PFSK-1 (cell line): ENCODE results near the gene MYO7A.

Experiments
- FOXP2 ChIP-seq: optimal IDR thresholded peaks from 2 replicates; pipeline ENCODE3; 2011; ENCODE audit warnings: borderline replicate concordance, control low read depth, inconsistent platforms; ENCODE audit not compliant: insufficient read depth; ENCODE audit errors: extremely low read length, extremely low read depth
- POLR2AphosphoS5 ChIP-seq: IDR thresholded peaks from 2 replicates; pipeline ENCODE4 v1.6.1; 2012; ENCODE audit warnings: low read depth, mild to moderate bottlenecking, control low read depth, low read length, moderate library complexity
- SIN3A ChIP-seq: IDR thresholded peaks from 2 replicates; pipeline ENCODE4 v1.6.1; 2012; ENCODE audit warnings: mild to moderate bottlenecking, low read length, moderate library complexity, borderline replicate concordance; ENCODE audit not compliant: insufficient read depth
- TAF1 ChIP-seq: IDR thresholded peaks from 2 replicates; pipeline ENCODE4 v1.6.1; 2012; ENCODE audit warnings: low read length, control low read depth, borderline replicate concordance; ENCODE audit not compliant: insufficient read depth
- TF ChIP-seq, protein P1 (sequence below), 2 experiments: IDR thresholded peaks; 2 replicates each; pipeline versions ENCODE4 v1.6.1 to v1.8.0; 2011 to 2012; ENCODE audit warnings: low read depth in 2 of 2, low read length in 2 of 2, control low read depth in 1 of 2, inconsistent platforms in 1 of 2, mild to moderate bottlenecking in 1 of 2, moderate library complexity in 1 of 2; ENCODE audit not compliant: insufficient read depth in 1 of 2

MYO7A gene

DNA sequence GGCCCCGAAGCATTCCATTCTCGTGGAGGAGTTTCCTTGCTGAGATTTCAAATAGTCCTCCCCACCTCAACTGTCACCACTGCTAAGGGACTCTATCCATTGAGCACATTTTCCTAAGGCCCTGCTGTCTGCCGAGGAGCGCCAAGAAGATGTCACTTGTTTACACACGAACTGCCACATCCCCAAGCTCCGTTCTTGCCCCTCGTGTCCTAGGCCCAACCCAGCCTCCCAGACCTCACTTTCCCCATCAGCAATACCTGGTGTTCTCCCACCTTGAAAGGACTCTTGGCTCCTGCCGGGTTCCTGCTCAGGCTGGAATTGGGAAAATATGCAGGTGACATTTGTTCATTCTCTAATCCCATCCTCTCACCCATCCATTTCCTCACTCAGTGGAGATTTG, 4.0 kb upstream of the MYO7A start:
- TF ChIP-seq POLR2AphosphoS5 = no peak
- no peak for TF ChIP-seq FOXP2

- no peak for TF ChIP-seq TAF1
- no peak for TF ChIP-seq SIN3A
- TF ChIP-seq FOXP2 = no peak
- TF ChIP-seq POLR2AphosphoS5 = no peak
- TF ChIP-seq, protein P1, sequence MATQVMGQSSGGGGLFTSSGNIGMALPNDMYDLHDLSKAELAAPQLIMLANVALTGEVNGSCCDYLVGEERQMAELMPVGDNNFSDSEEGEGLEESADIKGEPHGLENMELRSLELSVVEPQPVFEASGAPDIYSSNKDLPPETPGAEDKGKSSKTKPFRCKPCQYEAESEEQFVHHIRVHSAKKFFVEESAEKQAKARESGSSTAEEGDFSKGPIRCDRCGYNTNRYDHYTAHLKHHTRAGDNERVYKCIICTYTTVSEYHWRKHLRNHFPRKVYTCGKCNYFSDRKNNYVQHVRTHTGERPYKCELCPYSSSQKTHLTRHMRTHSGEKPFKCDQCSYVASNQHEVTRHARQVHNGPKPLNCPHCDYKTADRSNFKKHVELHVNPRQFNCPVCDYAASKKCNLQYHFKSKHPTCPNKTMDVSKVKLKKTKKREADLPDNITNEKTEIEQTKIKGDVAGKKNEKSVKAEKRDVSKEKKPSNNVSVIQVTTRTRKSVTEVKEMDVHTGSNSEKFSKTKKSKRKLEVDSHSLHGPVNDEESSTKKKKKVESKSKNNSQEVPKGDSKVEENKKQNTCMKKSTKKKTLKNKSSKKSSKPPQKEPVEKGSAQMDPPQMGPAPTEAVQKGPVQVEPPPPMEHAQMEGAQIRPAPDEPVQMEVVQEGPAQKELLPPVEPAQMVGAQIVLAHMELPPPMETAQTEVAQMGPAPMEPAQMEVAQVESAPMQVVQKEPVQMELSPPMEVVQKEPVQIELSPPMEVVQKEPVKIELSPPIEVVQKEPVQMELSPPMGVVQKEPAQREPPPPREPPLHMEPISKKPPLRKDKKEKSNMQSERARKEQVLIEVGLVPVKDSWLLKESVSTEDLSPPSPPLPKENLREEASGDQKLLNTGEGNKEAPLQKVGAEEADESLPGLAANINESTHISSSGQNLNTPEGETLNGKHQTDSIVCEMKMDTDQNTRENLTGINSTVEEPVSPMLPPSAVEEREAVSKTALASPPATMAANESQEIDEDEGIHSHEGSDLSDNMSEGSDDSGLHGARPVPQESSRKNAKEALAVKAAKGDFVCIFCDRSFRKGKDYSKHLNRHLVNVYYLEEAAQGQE (IDR thresholded peaks at IDR 0.05; ENCODE audit: insufficient read depth in 1 of 2, low read depth in 2 of 2, low read length in 2 of 2) = no peak
Measured at GRCh38 chr11:77124488-77124887, 3.6 kb upstream of the MYO7A start.

- TF ChIP-seq POLR2AphosphoS5 (no peak), FOXP2 (no peak)
Measured at GRCh38 chr11:77125191-77125590, 2.9 kb upstream of the MYO7A start.

DNA sequence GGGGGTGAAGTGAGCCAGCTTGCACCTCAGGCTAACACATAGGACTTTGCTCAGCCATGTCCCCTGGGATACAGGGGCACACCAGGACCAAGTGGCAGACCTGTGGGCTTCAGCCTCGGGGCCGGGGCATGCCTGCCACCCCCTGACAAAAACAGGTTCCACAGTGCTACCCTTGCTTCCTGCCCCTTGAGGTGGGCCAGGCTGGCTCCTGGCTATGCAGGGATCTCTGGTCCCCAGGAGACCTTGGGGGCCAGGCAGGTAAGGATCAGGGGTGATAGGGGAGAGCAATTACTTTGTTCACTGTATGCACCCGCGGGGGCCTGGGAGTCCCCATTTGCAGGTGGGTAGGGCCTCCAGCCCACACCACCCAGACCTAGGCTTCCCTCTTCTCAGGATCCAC, 2.4 kb upstream of the MYO7A start:
- no peak for TF ChIP-seq TAF1
- no peak for TF ChIP-seq FOXP2
- TF ChIP-seq SIN3A = no peak
- no peak for TF ChIP-seq POLR2AphosphoS5
- TF ChIP-seq, protein P1 (IDR thresholded peaks at IDR 0.05; ENCODE audit: insufficient read depth in 1 of 2, low read depth in 2 of 2, low read length in 2 of 2) = no peak

DNA sequence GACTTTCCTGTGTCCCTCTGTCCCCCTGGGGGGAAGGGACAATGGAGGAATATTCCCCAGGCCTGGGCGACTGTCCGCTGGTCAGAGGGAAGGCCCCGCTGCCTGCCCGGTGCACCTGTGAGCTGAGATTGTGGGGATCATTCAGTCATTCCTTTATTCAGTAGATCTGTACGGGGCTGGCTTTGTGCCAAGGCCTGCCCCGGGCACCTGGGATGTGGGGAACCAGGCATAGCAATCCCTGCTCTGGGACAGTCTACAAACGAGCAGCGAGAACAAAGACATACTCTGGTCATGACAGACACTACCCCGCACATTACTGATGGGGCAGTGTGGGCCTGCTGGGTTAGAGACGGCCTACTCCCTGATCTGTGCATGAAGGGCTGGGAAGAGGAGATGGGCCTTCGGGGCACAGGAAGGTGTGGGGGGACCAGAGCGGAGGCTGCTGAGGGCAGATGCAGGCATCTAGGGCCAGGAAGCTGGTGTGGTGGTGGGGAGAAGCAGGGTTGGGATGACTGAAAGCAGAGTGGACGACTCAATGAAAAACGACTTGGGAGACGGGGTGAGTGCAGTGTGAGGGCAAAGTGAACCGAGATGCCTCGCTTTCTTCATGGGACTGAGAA, 1.8 kb upstream of the MYO7A start:
- TF ChIP-seq FOXP2 (no peak), TAF1 (no peak), SIN3A (no peak), POLR2AphosphoS5 (no peak)
- TF ChIP-seq, protein P1 (IDR thresholded peaks at IDR 0.05; ENCODE audit: insufficient read depth in 1 of 2, low read depth in 2 of 2, low read length in 2 of 2) = no peak

DNA sequence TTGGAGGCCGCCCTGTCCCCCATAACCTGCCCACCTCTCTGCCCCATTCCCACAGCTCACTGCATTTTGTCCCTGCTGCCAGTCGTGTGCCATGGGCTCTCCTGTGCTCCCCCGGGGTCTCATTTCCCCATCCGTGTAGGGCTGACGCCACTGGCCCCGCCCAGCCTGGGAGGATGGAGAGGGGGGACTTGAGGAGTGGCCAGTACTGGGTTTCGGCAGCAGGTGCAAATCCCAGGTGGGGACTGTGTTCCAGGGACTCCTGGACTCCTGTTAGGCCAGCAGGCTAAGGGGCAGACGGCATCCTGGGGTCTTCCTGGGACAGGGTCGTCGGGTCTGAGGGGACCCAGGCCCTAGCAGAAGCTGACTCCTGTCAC, 1.2 kb upstream of the MYO7A start:
- TF ChIP-seq FOXP2 = no peak
- TF ChIP-seq TAF1 = no peak
- no peak for TF ChIP-seq SIN3A
- TF ChIP-seq, protein P1 (IDR thresholded peaks at IDR 0.05; ENCODE audit: insufficient read depth in 1 of 2, low read depth in 2 of 2, low read length in 2 of 2) = no peak
- TF ChIP-seq POLR2AphosphoS5 = no peak
